Measurements from ENCODE around the gene PSMB4.
"Not testable (repeated sequence)": the region's sequence is repeated elsewhere in the genome, so short reads cannot be mapped to it uniquely, and the experiment has no call there.

The PSMB4 gene

DNA sequence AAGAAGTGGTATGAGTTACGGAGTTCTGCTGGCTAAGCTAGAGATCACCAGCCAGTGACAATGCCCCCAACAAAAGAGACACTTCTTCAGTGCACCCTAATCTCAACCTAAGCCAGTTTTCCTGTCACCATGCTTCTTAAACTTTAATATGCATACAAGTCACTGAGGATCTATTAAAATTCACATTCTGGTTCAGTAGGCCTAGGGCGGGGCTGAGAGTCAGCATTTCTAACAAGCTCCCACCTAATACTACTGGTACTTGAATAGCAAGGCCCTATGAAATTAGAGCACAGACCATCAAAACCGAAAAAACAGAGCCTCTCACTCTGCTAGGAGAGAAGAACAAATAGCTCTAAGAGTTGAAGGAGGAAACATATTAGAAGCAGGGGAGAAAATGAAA is 7.9 kb downstream of the PSMB4 start:
- WGBS, 2 experiments (ENCODE audit: insufficient coverage in 2 of 2): 100% methylated on average over 1 of the region's 3 CpGs; no CpG with 5 or more reads in 1 of the 2 experiments
- H3K9me3 ChIP-seq (ENCODE audit: control insufficient read depth, low read length): no peaks in the 10 kb centered on the region
- H3K4me3 ChIP-seq (ENCODE audit: extremely low read depth, insufficient read depth, low read length, poor library complexity, severe bottlenecking): no peak overlapping the region
- H3K27ac ChIP-seq (ENCODE audit: low read depth, low read length, severe bottlenecking): no peak overlapping the region
- peaks cover 96% of the 10 kb centered on the region for H3K36me3 ChIP-seq (ENCODE audit: control insufficient read depth, insufficient read depth, low read length)
- no peaks in the 10 kb centered on the region for H3K4me1 ChIP-seq (ENCODE audit: control insufficient read depth, insufficient read depth, low read length, poor library complexity, severe bottlenecking)

DNA sequence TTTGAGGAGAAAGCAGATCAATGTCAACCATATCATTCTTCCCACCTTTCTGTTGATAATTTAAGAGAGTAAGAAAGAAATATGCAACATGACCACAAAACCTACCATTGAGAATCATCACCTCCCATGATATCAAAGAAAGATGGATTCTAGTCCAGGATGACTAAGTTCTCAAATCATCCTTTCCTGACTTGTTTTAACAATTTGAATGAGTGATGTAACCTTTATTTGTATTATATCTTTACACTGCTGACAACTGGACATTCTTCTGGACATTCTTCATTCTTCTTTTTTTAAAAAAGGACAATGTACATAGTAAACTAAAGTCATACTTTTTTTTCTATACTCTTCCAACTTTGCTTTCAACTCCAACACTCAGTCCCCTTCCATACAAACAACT is 9.5 kb downstream of the PSMB4 start:
- H3K36me3 ChIP-seq (ENCODE audit: control insufficient read depth, insufficient read depth, low read length): peaks cover 95% of the 10 kb centered on the region
- H3K4me3 ChIP-seq (ENCODE audit: extremely low read depth, insufficient read depth, low read length, poor library complexity, severe bottlenecking): no peak overlapping the region
- no peak overlapping the region for H3K27ac ChIP-seq (ENCODE audit: low read depth, low read length, severe bottlenecking)
- no peaks in the 10 kb centered on the region for H3K9me3 ChIP-seq (ENCODE audit: control insufficient read depth, low read length)
- H3K4me1 ChIP-seq (ENCODE audit: control insufficient read depth, insufficient read depth, low read length, poor library complexity, severe bottlenecking): no peaks in the 10 kb centered on the region

DNA sequence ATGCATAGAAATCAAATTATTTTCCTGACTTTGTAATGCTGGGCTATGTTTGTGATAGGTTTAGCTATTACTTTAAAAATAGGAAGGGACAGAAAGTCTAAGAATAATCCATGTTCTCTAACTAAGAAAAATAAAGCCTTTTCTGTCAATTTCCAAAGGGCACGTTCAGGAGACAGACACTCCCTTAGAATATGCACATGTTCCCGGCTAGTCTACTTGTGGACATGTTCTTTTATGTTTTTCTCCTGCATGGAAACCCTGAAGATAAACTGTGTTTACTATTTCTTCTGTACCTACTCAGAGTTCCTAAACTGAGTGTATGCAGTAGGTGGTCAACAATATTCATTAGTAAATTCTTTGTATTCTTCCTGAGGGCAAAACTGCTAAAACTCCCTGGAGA is 12.5 kb downstream of the PSMB4 start:
- peaks cover 98% of the 10 kb centered on the region for H3K36me3 ChIP-seq (ENCODE audit: control insufficient read depth, insufficient read depth, low read length)

DNA sequence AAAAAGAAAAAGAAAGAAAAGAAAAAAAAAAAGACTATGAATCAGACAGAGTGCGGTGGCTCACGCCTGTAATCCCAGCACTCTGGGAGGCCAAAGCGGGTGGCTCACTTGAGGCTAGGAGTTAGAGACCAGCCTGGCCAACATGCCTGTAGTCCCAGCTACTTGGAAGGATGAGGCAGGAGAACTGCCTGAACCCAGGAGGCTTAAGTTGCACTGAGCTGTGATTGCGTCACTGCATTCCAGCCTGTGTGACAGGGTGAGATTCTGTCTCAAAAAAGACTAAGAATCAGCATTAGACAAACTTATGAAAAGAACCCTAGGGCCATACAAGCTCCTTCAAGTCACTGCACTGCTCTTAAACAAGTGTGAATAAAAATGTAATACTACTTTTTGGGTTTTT is 16.9 kb downstream of the PSMB4 start:
- no peak overlapping the region for H3K4me3 ChIP-seq (ENCODE audit: extremely low read depth, insufficient read depth, low read length, poor library complexity, severe bottlenecking)
- 92 to 100% methylated on average over 2 to 4 of the region's 4 CpGs for WGBS, 2 experiments (ENCODE audit: insufficient coverage in 2 of 2)
- no peaks in the 10 kb centered on the region for H3K4me1 ChIP-seq (ENCODE audit: control insufficient read depth, insufficient read depth, low read length, poor library complexity, severe bottlenecking)
- H3K9me3 ChIP-seq (ENCODE audit: control insufficient read depth, low read length): no peaks in the 10 kb centered on the region
- no peak overlapping the region for H3K27ac ChIP-seq (ENCODE audit: low read depth, low read length, severe bottlenecking)
- H3K36me3 ChIP-seq (ENCODE audit: control insufficient read depth, insufficient read depth, low read length): peaks cover 84% of the 10 kb centered on the region

More for the DNA sequence above, 12.5 kb downstream of the PSMB4 start:
- 71% methylated on average over 1 of the region's 2 CpGs; no CpG with 5 or more reads in 1 of the 2 experiments for WGBS, 2 experiments (ENCODE audit: insufficient coverage in 2 of 2)
- no peaks in the 10 kb centered on the region for H3K4me1 ChIP-seq (ENCODE audit: control insufficient read depth, insufficient read depth, low read length, poor library complexity, severe bottlenecking)
- H3K4me3 ChIP-seq (ENCODE audit: extremely low read depth, insufficient read depth, low read length, poor library complexity, severe bottlenecking): no peak overlapping the region
- H3K9me3 ChIP-seq (ENCODE audit: control insufficient read depth, low read length): no peaks in the 10 kb centered on the region
- H3K27ac ChIP-seq (ENCODE audit: low read depth, low read length, severe bottlenecking): no peak overlapping the region

DNA sequence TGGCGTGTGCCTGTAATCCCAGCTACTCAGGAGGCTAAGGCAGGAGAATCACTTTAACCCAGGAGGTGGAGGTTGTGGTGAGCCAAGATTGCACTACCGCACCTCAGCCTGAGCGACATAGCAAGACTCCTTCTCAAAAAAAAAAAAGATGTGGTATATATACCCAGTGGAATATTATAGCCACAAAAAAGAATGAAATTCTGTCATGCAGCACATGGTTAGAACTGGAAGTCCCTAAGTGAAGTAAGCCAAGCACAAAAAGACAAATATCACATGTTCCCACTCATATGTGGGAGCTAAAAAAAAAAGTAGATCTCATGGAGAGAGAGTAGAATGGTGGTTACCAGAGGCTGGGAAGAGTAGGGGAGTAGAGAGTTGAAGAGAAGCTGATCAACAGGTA is 18.7 kb downstream of the PSMB4 start:
- peaks cover 82% of the 10 kb centered on the region for H3K36me3 ChIP-seq (ENCODE audit: control insufficient read depth, insufficient read depth, low read length)
- no peak overlapping the region for H3K27ac ChIP-seq (ENCODE audit: low read depth, low read length, severe bottlenecking)
- H3K4me3 ChIP-seq (ENCODE audit: extremely low read depth, insufficient read depth, low read length, poor library complexity, severe bottlenecking): no peak overlapping the region
- no peaks in the 10 kb centered on the region for H3K4me1 ChIP-seq (ENCODE audit: control insufficient read depth, insufficient read depth, low read length, poor library complexity, severe bottlenecking)
- 100% methylated on average over 1 of the region's 3 CpGs for WGBS, 2 experiments (ENCODE audit: insufficient coverage in 2 of 2)
- no peaks in the 10 kb centered on the region for H3K9me3 ChIP-seq (ENCODE audit: control insufficient read depth, low read length)

DNA sequence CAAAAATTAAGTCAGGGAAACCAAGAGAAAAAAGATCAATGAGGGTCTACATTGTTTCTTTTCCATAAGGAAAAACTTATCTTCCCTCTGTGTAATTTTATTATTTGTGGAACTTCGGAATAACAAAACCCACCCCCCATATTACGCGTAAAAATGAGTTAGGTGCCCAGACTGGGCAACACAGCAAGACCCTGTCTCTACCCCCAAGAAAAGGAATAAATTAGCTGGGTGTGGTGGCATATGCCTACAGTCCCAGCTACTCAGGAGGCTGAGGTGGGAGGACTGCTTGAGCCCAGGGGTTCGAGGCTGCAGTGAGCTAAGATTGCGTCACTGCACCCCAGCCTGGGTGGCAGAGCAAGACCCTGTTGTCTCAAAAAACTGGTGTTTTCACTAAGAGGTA is 20.4 kb downstream of the PSMB4 start:
- Histone ChIP-seq H3K4me3 (ENCODE audit: extremely low read depth, insufficient read depth, low read length, poor library complexity, severe bottlenecking) (no peak overlapping the region), H3K9me3 (ENCODE audit: control insufficient read depth, low read length) (no peaks in the 10 kb centered on the region), H3K27ac (ENCODE audit: low read depth, low read length, severe bottlenecking) (no peak overlapping the region), H3K4me1 (ENCODE audit: control insufficient read depth, insufficient read depth, low read length, poor library complexity, severe bottlenecking) (no peaks in the 10 kb centered on the region), H3K36me3 (ENCODE audit: control insufficient read depth, insufficient read depth, low read length) (peaks cover 83% of the 10 kb centered on the region)
- 44 to 50% methylated on average over 2 of the region's 5 CpGs for WGBS, 2 experiments (ENCODE audit: insufficient coverage in 2 of 2)

DNA sequence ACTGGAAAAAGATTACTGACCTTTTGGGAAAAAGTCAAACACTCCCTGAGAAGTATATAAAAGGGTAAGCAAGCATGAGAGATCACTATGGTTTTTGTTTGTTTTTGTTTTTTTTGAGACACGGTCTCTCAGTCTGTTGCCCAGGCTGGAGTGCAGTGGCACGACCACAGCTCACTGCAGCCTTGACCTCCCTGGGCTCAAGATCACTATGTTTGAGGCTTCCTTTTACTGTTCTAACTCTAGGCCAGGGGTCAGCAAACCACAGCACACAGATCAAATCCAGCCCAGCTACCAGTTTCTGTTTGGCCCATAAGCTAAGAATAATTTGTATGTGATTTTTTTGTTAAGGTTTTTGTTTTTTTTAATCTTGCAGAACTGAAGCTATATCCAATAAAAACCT is 25.7 kb downstream of the PSMB4 start:
- Histone ChIP-seq H3K4me3 (ENCODE audit: extremely low read depth, insufficient read depth, low read length, poor library complexity, severe bottlenecking) (no peak overlapping the region), H3K4me1 (ENCODE audit: control insufficient read depth, insufficient read depth, low read length, poor library complexity, severe bottlenecking) (no peaks in the 10 kb centered on the region), H3K36me3 (ENCODE audit: control insufficient read depth, insufficient read depth, low read length) (peaks cover 82% of the 10 kb centered on the region), H3K9me3 (ENCODE audit: control insufficient read depth, low read length) (no peaks in the 10 kb centered on the region), H3K27ac (ENCODE audit: low read depth, low read length, severe bottlenecking) (no peak overlapping the region)
- 85% methylated on average over 2 of the region's 2 CpGs; no CpG with 5 or more reads in 1 of the 2 experiments for WGBS, 2 experiments (ENCODE audit: insufficient coverage in 2 of 2)

DNA sequence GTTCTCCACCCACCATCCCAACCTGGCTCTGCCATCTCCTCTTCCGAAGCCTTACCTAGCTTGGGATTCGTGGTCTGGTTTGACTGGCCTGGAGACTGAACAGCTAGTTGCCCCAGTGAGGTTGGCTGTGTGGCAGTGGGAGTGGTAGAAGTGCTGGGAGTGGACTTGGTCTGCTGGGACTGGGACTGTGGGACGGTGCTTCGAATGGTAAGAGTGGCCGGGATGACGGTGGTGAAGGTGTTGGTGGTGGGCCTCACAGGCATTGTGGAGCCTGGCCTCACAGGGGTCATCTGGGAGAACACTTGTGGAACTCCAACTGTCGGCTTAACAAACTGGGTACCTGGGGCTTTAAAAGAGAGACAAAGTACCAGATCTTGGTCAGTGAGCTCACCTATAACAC is 28.7 kb downstream of the PSMB4 start:
- Histone ChIP-seq H3K4me1 (ENCODE audit: control insufficient read depth, insufficient read depth, low read length, poor library complexity, severe bottlenecking) (no peaks in the 10 kb centered on the region), H3K4me3 (ENCODE audit: extremely low read depth, insufficient read depth, low read length, poor library complexity, severe bottlenecking) (no peak overlapping the region), H3K36me3 (ENCODE audit: control insufficient read depth, insufficient read depth, low read length) (peaks cover 65% of the 10 kb centered on the region), H3K27ac (ENCODE audit: low read depth, low read length, severe bottlenecking) (no peak overlapping the region), H3K9me3 (ENCODE audit: control insufficient read depth, low read length) (no peaks in the 10 kb centered on the region)
- WGBS, 2 experiments (ENCODE audit: insufficient coverage in 2 of 2): 97 to 100% methylated on average over 6 to 7 of the region's 7 CpGs

DNA sequence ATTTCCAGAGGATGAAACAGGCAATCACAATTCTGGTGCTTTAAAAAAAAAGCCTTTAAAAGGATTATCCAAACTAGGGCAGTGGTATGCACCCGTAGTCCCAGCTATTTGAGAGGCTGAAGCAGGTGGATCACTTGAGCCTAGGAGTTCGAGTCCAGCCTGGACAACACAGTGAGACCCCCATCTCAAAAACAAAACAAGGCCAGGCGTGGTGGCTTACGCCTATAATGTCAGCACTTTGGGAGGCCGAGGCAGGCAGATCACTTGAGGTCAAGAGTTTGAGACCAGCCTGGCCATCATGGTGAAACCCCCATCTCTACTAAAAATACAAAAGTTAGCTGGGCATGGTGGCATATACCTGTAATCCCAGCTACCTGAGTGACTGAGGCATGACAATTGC is 34.5 kb downstream of the PSMB4 start:
- WGBS, 2 experiments (ENCODE audit: insufficient coverage in 2 of 2): 93 to 98% methylated on average over 5 of the region's 5 CpGs

DNA sequence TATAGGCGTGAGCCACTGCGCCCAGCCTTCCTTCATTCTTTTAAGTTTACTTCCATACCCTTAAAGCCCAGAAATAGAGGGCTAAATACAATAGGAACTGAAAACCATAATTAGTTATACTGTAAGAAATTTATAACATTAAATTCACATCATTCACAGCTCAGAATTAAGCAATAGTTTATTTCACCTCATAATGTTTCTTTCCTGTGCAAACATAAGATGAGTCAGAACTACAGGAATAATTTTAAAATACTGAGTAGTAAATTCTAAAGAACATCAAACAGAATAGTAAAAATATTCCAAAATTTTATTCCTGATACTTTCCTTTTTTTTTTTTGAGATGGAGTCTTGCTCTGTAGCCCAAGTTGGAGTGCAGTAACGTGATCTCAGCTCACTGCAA is 35.8 kb downstream of the PSMB4 start:
- Histone ChIP-seq H3K9me3 (ENCODE audit: control insufficient read depth, low read length) (no peaks in the 10 kb centered on the region), H3K4me1 (ENCODE audit: control insufficient read depth, insufficient read depth, low read length, poor library complexity, severe bottlenecking) (no peaks in the 10 kb centered on the region), H3K36me3 (ENCODE audit: control insufficient read depth, insufficient read depth, low read length) (peaks cover 38% of the 10 kb centered on the region), H3K4me3 (ENCODE audit: extremely low read depth, insufficient read depth, low read length, poor library complexity, severe bottlenecking) (no peak overlapping the region), H3K27ac (ENCODE audit: low read depth, low read length, severe bottlenecking) (no peak overlapping the region)
- 100% methylated on average over 1 to 2 of the region's 3 CpGs for WGBS, 2 experiments (ENCODE audit: insufficient coverage in 2 of 2)

More for the DNA sequence above, 34.5 kb downstream of the PSMB4 start:
- H3K36me3 ChIP-seq (ENCODE audit: control insufficient read depth, insufficient read depth, low read length): peaks cover 46% of the 10 kb centered on the region
- not testable (repeated sequence) for H3K4me3 ChIP-seq (ENCODE audit: extremely low read depth, insufficient read depth, low read length, poor library complexity, severe bottlenecking); H3K27ac ChIP-seq (ENCODE audit: low read depth, low read length, severe bottlenecking); H3K9me3 ChIP-seq (ENCODE audit: control insufficient read depth, low read length); H3K4me1 ChIP-seq (ENCODE audit: control insufficient read depth, insufficient read depth, low read length, poor library complexity, severe bottlenecking)

DNA sequence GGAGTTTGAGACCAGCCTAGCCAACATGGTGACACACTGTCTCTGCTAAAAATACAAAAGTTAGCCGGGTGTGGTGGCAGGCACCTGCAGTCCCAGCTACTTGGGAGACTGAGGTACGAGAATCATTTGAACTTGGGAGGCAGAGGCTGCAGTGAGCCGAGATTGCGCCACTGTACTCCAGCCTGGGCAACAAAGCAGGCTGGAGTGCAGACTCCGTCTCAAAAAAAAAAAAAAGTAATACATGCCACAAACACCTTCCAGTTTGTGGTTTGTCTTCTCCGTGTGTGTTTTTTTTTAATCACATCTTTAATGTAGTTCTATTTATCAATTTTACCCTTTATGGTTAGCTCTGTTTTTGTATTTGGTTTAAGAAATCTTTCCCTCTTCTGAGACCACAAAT is 37.6 kb downstream of the PSMB4 start:
- Histone ChIP-seq H3K4me3 (ENCODE audit: extremely low read depth, insufficient read depth, low read length, poor library complexity, severe bottlenecking) (no peak overlapping the region), H3K4me1 (ENCODE audit: control insufficient read depth, insufficient read depth, low read length, poor library complexity, severe bottlenecking) (no peaks in the 10 kb centered on the region), H3K9me3 (ENCODE audit: control insufficient read depth, low read length) (no peaks in the 10 kb centered on the region), H3K36me3 (ENCODE audit: control insufficient read depth, insufficient read depth, low read length) (peaks cover 50% of the 10 kb centered on the region), H3K27ac (ENCODE audit: low read depth, low read length, severe bottlenecking) (no peak overlapping the region)
- 90 to 100% methylated on average over 4 to 5 of the region's 6 CpGs for WGBS, 2 experiments (ENCODE audit: insufficient coverage in 2 of 2)

Measured in mesodermal cell (in vitro differentiated cells).